Progenitor cell of endocrine pancreas (in vitro differentiated cells): ENCODE results near the gene AOX1. TPM values are rescaled to one million over a fixed set of nuclear protein-coding genes. Genes with fewer than 3 reads are reported as not detected.
"Not testable (repeated sequence)": the region's sequence is repeated elsewhere in the genome, so short reads cannot be mapped to it uniquely, and the experiment has no call there.

ENCODE experiments used
- DNase-seq: peaks from one replicate; pipeline ENCODE4 v3.0.0; 2021; ENCODE audit warnings: low spot score; ENCODE audit not compliant: unreplicated experiment
- H3K27ac Mint-ChIP-seq: 2 replicates; pipeline ENCODE4 v1.8.0; 2021; ENCODE audit warnings: mild to moderate bottlenecking, moderate library complexity, mixed read lengths
- H3K27me3 Mint-ChIP-seq: 2 replicates; pipeline ENCODE4 v1.8.0; 2021; ENCODE audit warnings: mixed read lengths
- H3K36me3 Mint-ChIP-seq: 2 replicates; pipeline ENCODE4 v1.8.0; 2022; ENCODE audit warnings: mixed read lengths; ENCODE audit not compliant: insufficient read depth
- H3K4me1 Mint-ChIP-seq: 2 replicates; pipeline ENCODE4 v1.8.0; 2021; ENCODE audit warnings: low read depth, mixed read lengths
- H3K4me3 Mint-ChIP-seq: 2 replicates; pipeline ENCODE4 v1.8.0; 2021; ENCODE audit warnings: low read depth, mild to moderate bottlenecking, moderate library complexity, mixed read lengths
- H3K9me3 Mint-ChIP-seq: 2 replicates; pipeline ENCODE4 v1.8.0; 2021; ENCODE audit warnings: low read depth, mixed read lengths
- CTCF ChIP-seq: fragments of 200-600 bp; sonication (generic); IDR thresholded peaks from one replicate; pipeline ENCODE4 v1.5.0; 2021; ENCODE audit warnings: antibody characterized with exemption, mild to moderate bottlenecking; ENCODE audit not compliant: unreplicated experiment
- total RNA-seq: library from RNA; stranded (reverse); gene quantifications from 2 replicates; pipeline ENCODE4 v1.2.1, GENCODE V29; 2021

AOX1 gene
- total RNA-seq, 1 donor from 2014 or later, result 4.1 TPM

- Mint-ChIP-seq H3K9me3 (no peaks in the 10 kb centered on the region), H3K4me3 (no peak overlapping the region), H3K36me3 (no peaks in the 10 kb centered on the region), H3K27me3 (no peaks in the 10 kb centered on the region), H3K4me1 (peaks cover 5% of the 10 kb centered on the region), H3K27ac (no peak overlapping the region)
- TF ChIP-seq CTCF, result no peak
- DNase-seq, result no peak
Measured at GRCh38 chr2:200679535-200679934, 93.7 kb downstream of the AOX1 start.

GRCh38 chr2:200681697-200682096 is 95.9 kb downstream of the AOX1 start:
- TF ChIP-seq CTCF, result no peak
- DNase-seq, result no peak
- H3K4me3 Mint-ChIP-seq, result no peak overlapping the region
- H3K4me1 Mint-ChIP-seq, result peaks cover 5% of the 10 kb centered on the region
- no peaks in the 10 kb centered on the region for H3K27me3 Mint-ChIP-seq
- peaks cover 2% of the 10 kb centered on the region for H3K36me3 Mint-ChIP-seq
- no peak overlapping the region for H3K27ac Mint-ChIP-seq
- peaks cover 6% of the 10 kb centered on the region for H3K9me3 Mint-ChIP-seq

- not testable (repeated sequence) for H3K27ac Mint-ChIP-seq, H3K9me3 Mint-ChIP-seq, H3K4me3 Mint-ChIP-seq, H3K36me3 Mint-ChIP-seq, H3K27me3 Mint-ChIP-seq, H3K4me1 Mint-ChIP-seq, DNase-seq
Measured at GRCh38 chr2:200682407-200682806, 96.6 kb downstream of the AOX1 start.

GRCh38 chr2:200687922-200688920 is 102.4 kb downstream of the AOX1 start:
- H3K36me3 Mint-ChIP-seq, result peaks cover 2% of the 10 kb centered on the region
- H3K27me3 Mint-ChIP-seq, result no peaks in the 10 kb centered on the region
- H3K4me3 Mint-ChIP-seq, result no peak overlapping the region
- DNase-seq, result no peak
- no peak for TF ChIP-seq CTCF
- no peak overlapping the region for H3K27ac Mint-ChIP-seq
- H3K9me3 Mint-ChIP-seq, result peaks cover 6% of the 10 kb centered on the region
- no peaks in the 10 kb centered on the region for H3K4me1 Mint-ChIP-seq

- Mint-ChIP-seq H3K36me3 (peaks cover 2% of the 10 kb centered on the region), H3K9me3 (peaks cover 6% of the 10 kb centered on the region), H3K4me1 (no peaks in the 10 kb centered on the region), H3K27me3 (peaks cover under 1% of the 10 kb centered on the region), H3K27ac (no peak overlapping the region), H3K4me3 (no peak overlapping the region)
- DNase-seq, result no peak
- no peak for TF ChIP-seq CTCF
Measured at GRCh38 chr2:200689115-200689514, 103.3 kb downstream of the AOX1 start.
